Measurements from ENCODE around the gene HAT1. TPM values are rescaled to one million over a fixed set of nuclear protein-coding genes. Genes with fewer than 3 reads are reported as not detected.

Gene HAT1
- total and polyA plus RNA-seq, 4 donors: 11.8 to 45.1 (median 16.3) TPM

- Histone ChIP-seq H3K9ac (ENCODE audit: low read depth in 1 of 2, low read length in 2 of 2) (peak overlapping the region in 1 of 2 donors; percentile 14), H3K27me3 (ENCODE audit: control insufficient read depth in 4 of 4, insufficient read depth in 4 of 4, low read length in 3 of 4) (peaks cover 0 to 10% (median 3%) of the 10 kb centered on the region in 4 donors), H3K4me1 (ENCODE audit: control insufficient read depth in 4 of 4, insufficient read depth in 4 of 4, low read length in 3 of 4) (peaks cover 3 to 19% (median 11%) of the 10 kb centered on the region in 4 donors), H3K27ac (ENCODE audit: low read depth in 1 of 2, low read length in 2 of 2) (no peak overlapping the region), H3K36me3 (ENCODE audit: control insufficient read depth in 4 of 4, insufficient read depth in 3 of 4, low read depth in 1 of 4, low read length in 3 of 4) (no peaks in the 10 kb centered on the region), H3K4me3 (ENCODE audit: low read depth in 1 of 3, low read length in 3 of 3) (peak overlapping the region; percentile 62 to 65 (median 65)), H3K9me3 (ENCODE audit: control insufficient read depth in 4 of 4, low read length in 3 of 4) (peaks cover 0 to under 1% (median 0%) of the 10 kb centered on the region in 4 donors)
- no peak for TF ChIP-seq EGR1 (IDR thresholded peaks at IDR 0.05; ENCODE audit: low read depth in 2 of 2)
- TF ChIP-seq RXRA (IDR thresholded peaks at IDR 0.05): peak in 1 of 2 donors; percentile 45
- TF ChIP-seq FOXA2 (IDR thresholded peaks at IDR 0.05): no peak
- TF ChIP-seq YY1 (IDR thresholded peaks at IDR 0.05): peak; percentile 39
- peak; percentile 47 for TF ChIP-seq ZBTB33 (IDR thresholded peaks at IDR 0.05)
- peak in 1 of 2 donors; percentile 50 for TF ChIP-seq HNF4A (conservative IDR thresholded peaks at IDR 0.05)
- WGBS: 23% methylated on average over 7 of the region's 7 CpGs
- DNase-seq (ENCODE audit: low spot score): no peak
These were observed 29.0 kb upstream of the HAT1 start for GRCh38 chr2:171893196-171893823.

- peak; percentile 21 for TF ChIP-seq YY1 (IDR thresholded peaks at IDR 0.05)
- TF ChIP-seq REST (IDR thresholded peaks at IDR 0.05): no peak
- Histone ChIP-seq H3K36me3 (ENCODE audit: control insufficient read depth in 4 of 4, insufficient read depth in 3 of 4, low read depth in 1 of 4, low read length in 3 of 4) (no peaks in the 10 kb centered on the region), H3K9me3 (ENCODE audit: control insufficient read depth in 4 of 4, low read length in 3 of 4) (peaks cover 0 to 4% (median 0%) of the 10 kb centered on the region in 4 donors), H3K27me3 (ENCODE audit: control insufficient read depth in 4 of 4, insufficient read depth in 4 of 4, low read length in 3 of 4) (peaks cover 0 to 8% (median 3%) of the 10 kb centered on the region in 4 donors), H3K4me3 (ENCODE audit: low read depth in 1 of 3, low read length in 3 of 3) (peak within 1 kb of the TSS; percentile 62 to 65 (median 65)), H3K4me1 (ENCODE audit: control insufficient read depth in 4 of 4, insufficient read depth in 4 of 4, low read length in 3 of 4) (peaks cover 3 to 19% (median 11%) of the 10 kb centered on the region in 4 donors), H3K9ac (ENCODE audit: low read depth in 1 of 2, low read length in 2 of 2) (peak within 1 kb of the TSS in 1 of 2 donors; percentile 14), H3K27ac (ENCODE audit: low read depth in 1 of 2, low read length in 2 of 2) (no peak within 1 kb of the TSS)
- WGBS: under 1% methylated on average over 63 of the region's 63 CpGs
- DNase-seq (ENCODE audit: low spot score): peak; percentile 73
These were observed 28.2 kb upstream of the HAT1 start, which contains the start of gene SLC25A12 for GRCh38 chr2:171893824-171894611. SLC25A12 (minus strand) TSS chr2:171894244; CDS start chr2:171894214, 30 bp downstream.

GRCh38 chr2:171894612-171894947 lies 27.7 kb upstream of the HAT1 start:
- Histone ChIP-seq H3K27ac (ENCODE audit: low read depth in 1 of 2, low read length in 2 of 2) (no peak overlapping the region), H3K27me3 (ENCODE audit: control insufficient read depth in 4 of 4, insufficient read depth in 4 of 4, low read length in 3 of 4) (peaks cover 0 to 6% (median 2%) of the 10 kb centered on the region in 4 donors), H3K9me3 (ENCODE audit: control insufficient read depth in 4 of 4, low read length in 3 of 4) (peaks cover 0 to 5% (median 0%) of the 10 kb centered on the region in 4 donors), H3K9ac (ENCODE audit: low read depth in 1 of 2, low read length in 2 of 2) (no peak overlapping the region), H3K36me3 (ENCODE audit: control insufficient read depth in 4 of 4, insufficient read depth in 3 of 4, low read depth in 1 of 4, low read length in 3 of 4) (no peaks in the 10 kb centered on the region), H3K4me3 (ENCODE audit: low read depth in 1 of 3, low read length in 3 of 3) (peak overlapping the region in 2 of 3 donors; percentile 65), H3K4me1 (ENCODE audit: control insufficient read depth in 4 of 4, insufficient read depth in 4 of 4, low read length in 3 of 4) (peaks cover 3 to 19% (median 11%) of the 10 kb centered on the region in 4 donors)
- WGBS: 47% methylated on average over 10 of the region's 10 CpGs
- no peak for DNase-seq (ENCODE audit: low spot score)
- no peak for TF ChIP-seq GABPA (IDR thresholded peaks at IDR 0.05 in 1 of 2, conservative IDR thresholded peaks at IDR 0.05 in 1 of 2)
- TF ChIP-seq TAF1 (conservative IDR thresholded peaks at IDR 0.05): no peak
- TF ChIP-seq MAX (IDR thresholded peaks at IDR 0.05): no peak
- no peak for TF ChIP-seq HNF4A (conservative IDR thresholded peaks at IDR 0.05)
- no peak for TF ChIP-seq CTCF (IDR thresholded peaks at IDR 0.05; ENCODE audit: low read depth, low read length, missing input control)
- no peak for TF ChIP-seq SP1 (IDR thresholded peaks at IDR 0.05)
- TF ChIP-seq HNF4G (IDR thresholded peaks at IDR 0.05): no peak
- no peak for TF ChIP-seq YY1 (IDR thresholded peaks at IDR 0.05)
- TF ChIP-seq NR2F2 (IDR thresholded peaks at IDR 0.05): no peak
- TF ChIP-seq FOXA2 (IDR thresholded peaks at IDR 0.05): no peak

Measured in liver (tissue), 9 donors.